Non-pigmented ciliary epithelial cell (primary cell): ENCODE data around the gene PDZRN3.

Experiments
- DNase-seq: peaks from one replicate; pipeline ENCODE4 v3.0.0-alpha.2; 2010; ENCODE audit warnings: low read depth

The PDZRN3 gene

GRCh38 chr3:73624821-73625665 lies at the start of gene PDZRN3:
Gene PDZRN3 (minus strand): TSS chr3:73624941.
- DNase-seq: no peak

- no peak for DNase-seq
Observed at GRCh38 chr3:73674280-73674679, 49.5 kb upstream of the PDZRN3 start.

- no peak for DNase-seq
Observed at GRCh38 chr3:73669260-73669659, 44.5 kb upstream of the PDZRN3 start.

GRCh38 chr3:73668391-73668790 lies 43.6 kb upstream of the PDZRN3 start:
- DNase-seq: no peak

DNA sequence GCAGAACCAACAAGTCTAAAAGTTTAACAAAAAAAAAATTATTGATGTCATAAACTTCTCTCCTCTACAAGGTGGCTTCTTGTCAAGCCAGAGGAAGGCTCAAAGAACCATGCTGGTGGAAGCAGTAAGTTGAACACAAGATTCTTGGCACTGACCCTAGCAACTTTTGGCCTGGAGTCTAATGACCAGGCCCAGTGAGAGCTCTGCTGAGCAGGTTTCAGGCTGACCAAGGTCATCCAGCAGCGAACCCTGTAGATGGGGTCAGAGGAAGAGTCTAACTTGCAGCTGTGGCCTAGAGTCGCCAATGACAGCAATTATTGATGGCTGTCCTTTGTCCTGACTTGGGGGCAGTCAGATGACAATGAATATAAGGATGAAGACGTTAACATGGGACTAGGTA lies 43.1 kb upstream of the PDZRN3 start:
- no peak for DNase-seq

GRCh38 chr3:73665286-73665685 lies 40.5 kb upstream of the PDZRN3 start:
- DNase-seq: no peak

DNA sequence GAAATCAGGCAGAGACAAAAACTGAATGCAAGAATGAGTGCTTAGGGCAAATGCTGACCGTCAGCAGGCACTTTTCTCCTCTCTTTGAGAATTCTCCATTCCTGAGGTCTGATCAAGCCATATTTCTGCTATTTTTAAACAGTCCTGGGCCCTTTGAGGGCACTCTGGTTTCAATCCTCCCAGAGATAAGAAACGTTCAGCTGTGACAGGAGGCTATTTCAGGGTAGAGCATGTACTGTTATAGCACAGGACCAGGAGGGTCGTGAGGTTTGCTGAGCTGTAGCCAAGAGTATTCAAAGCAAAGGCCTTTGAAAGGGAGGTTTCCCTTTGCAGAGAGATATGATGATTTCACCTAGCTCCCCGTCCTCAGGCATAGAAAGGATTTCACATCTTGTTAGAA lies 39.6 kb upstream of the PDZRN3 start:
- no peak for DNase-seq

DNA sequence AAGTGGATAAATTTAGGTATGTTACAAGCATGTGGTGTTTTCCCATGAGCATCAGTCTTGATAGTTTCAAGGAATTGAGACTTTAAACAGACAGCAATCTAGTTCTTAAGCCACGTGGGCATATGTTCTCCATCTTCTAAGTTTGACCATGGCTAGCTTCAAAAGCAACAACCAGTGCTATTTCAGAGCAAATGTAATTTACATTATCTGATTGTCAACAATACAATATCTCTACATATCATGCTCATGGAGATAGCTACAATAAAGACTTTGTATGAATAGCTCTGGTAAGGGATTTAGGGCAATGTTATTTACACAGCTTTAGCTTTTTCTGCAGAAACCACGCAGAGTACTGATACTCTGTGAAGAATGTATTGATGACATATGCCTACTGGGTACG lies 38.8 kb upstream of the PDZRN3 start:
- DNase-seq: no peak

DNA sequence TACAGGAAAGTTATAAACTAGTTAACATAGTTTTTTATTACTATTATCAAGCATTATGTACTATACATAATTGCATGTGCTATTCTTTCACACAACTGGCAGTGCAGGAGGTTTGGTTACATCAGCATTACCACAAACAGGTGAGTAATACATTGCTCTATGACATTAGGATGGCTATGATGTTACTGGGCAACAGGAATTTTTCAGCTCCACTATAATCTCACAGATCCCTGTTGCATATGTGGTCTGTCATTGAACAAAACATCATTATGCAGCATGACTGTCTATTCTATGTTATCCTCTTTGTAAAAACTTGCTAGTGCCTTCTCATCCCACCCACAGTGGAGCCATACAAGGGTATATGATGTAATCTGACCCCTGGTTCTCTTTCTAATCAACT lies 36.5 kb upstream of the PDZRN3 start:
- DNase-seq: no peak

DNA sequence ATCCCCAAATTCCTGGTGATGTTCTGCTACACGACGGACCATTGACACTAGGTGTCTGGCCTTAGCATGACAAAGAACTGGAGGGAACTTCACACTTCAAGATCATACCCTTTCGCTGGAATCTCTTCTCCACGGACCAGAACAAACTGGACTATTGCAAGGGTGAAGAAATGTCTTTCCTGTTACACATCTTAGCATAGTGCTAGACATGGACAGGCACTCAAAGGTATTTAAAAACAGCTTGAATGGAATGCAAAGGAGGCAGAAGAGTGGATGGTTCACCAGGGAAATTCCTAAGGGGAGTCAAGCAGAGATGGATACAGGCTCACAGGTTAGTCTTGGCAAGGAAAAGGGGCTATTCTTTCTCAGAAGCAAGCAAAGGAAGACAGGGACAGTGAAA lies 33.5 kb upstream of the PDZRN3 start:
- no peak for DNase-seq

DNA sequence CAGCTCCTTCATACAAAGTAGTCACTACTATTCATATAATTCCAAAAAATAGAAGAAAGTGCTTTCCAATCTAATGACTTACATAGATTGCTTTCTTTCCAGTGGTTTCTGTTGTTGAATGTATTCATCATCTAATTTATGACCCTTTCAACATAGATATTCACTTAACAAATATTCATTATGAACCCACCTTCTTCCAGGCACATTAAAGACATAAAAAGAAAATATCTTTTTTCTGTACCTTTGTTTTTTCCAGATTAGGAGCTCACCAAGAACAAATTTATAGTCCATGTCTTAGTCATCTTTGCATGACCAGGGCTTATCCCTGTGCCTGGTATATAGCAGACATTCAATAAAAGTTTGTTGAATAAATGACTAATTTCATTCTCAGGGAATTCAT lies 32.4 kb upstream of the PDZRN3 start:
- DNase-seq: no peak

DNA sequence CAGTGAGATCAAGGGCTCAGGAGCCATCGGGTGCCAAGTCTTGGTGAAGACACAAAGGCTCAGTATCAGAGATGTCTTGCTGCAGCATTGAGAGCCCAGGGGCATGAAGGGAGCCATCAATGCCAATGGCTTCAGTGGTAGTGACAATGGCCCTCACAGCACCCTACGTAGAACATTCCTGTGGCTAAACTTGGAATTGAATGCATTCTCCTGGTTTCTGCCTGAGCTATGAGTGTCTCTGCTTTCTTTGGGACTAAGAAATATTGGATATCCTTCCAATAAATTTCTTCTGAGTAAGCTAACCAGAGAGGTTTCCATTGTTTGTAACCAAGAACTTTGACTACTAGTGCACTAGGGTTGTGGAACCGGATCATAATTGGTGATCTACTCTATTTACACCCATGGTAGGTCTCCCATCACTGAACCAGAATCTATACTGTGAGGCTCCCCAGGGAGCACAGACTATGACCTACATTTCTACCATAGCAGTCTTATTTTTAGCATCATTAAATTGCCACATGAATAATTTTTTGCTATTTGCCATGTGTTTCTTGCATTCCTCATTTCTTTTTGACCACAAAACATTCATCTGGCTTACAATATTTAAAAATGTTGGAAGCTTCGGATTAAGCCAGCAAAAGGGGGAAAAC lies 31.6 kb upstream of the PDZRN3 start:
- DNase-seq: no peak

GRCh38 chr3:73655197-73655596 lies 30.5 kb upstream of the PDZRN3 start:
- DNase-seq: no peak

DNA sequence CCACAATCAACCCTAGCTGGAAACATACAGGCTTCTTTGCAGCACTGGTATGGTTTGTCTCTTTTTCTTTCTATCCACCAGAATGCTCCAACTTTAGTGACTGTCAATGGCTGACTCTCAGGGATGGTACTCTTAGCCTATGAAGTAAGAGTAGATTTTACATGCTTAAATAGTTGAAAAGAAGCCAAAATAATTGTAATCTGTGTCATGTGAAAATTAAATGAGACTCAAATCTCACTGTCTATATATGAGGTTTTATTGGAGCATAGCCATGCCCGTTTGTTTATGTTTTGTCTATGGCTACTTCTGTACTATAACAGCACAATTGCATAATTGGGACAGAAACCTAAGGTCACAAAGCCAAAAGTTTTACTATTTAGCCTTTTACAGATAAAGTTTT lies 29.1 kb upstream of the PDZRN3 start:
- no peak for DNase-seq

- DNase-seq: no peak
Observed at GRCh38 chr3:73653351-73653750, 28.6 kb upstream of the PDZRN3 start.

- no peak for DNase-seq
Observed at GRCh38 chr3:73652896-73653295, 28.2 kb upstream of the PDZRN3 start.

DNA sequence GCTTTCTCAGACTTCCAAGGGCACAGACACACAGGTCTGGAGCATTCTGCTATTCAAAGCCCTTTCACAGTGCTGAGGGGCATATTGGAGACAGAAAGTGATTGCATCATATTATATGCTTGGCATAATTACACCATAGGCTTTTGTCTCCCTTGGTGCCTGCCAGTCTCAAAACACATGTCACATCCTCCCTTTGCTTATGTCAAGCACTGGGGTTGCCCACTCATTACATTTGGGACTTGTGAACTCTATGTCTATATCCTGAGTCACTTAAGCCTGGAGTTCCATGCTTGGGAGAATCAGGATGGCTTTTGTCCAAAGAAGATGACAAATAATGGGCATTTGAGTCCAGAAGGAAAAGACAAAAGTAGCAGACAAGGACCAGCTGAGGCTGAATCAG lies 12.3 kb upstream of the PDZRN3 start:
- no peak for DNase-seq

DNA sequence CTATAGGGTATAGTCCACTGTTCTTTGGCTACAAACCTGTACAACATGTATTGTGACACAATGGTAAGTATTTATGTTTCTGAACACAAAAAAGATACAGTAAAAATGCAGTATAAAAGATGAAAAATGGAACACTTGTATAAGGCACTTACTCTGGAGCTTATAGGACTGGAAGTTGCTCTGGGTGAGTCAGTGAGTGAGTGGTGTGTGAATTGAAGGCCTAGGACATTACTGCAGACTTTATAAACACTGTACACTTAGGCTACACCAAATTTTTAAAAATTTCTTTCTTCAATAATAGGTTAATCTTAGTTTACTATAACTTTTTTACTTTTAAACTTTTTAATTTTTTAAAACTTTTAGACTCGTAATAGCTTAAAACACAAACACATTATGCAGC lies 10.5 kb upstream of the PDZRN3 start:
- DNase-seq: no peak

GRCh38 chr3:73633916-73634344 lies 9.2 kb upstream of the PDZRN3 start:
- DNase-seq: no peak

- DNase-seq: no peak
Observed at GRCh38 chr3:73633453-73633852, 8.7 kb upstream of the PDZRN3 start.

GRCh38 chr3:73626106-73626505 lies 1.4 kb upstream of the PDZRN3 start:
- no peak for DNase-seq

- DNase-seq: no peak
Observed at GRCh38 chr3:73624017-73624820, 522 bp downstream of the PDZRN3 start.

GRCh38 chr3:73623346-73623745 lies 1.4 kb downstream of the PDZRN3 start:
- no peak for DNase-seq
